Brain microvascular endothelial cell (primary cell): ENCODE results near the gene KCNH5.

ENCODE experiments used
- DNase-seq: peaks from one replicate; pipeline ENCODE4 v3.0.0-alpha.2; 2020
- H3K27ac ChIP-seq: fragments of 250-450 bp; sonication (Bioruptor Pico); 2 replicates; pipeline ENCODE4 v1.5.1; 2020; ENCODE audit warnings: mild to moderate bottlenecking, moderate library complexity
- H3K27me3 ChIP-seq: fragments of 250-450 bp; sonication (Bioruptor Pico); replicated peaks from 2 replicates; pipeline ENCODE4 v1.5.1; 2020; ENCODE audit warnings: mild to moderate bottlenecking
- H3K36me3 ChIP-seq: fragments of 250-450 bp; sonication (Bioruptor Pico); replicated peaks from 2 replicates; pipeline ENCODE4 v1.5.1; 2020; ENCODE audit warnings: mild to moderate bottlenecking
- H3K4me3 ChIP-seq: 2 replicates; pipeline ENCODE4 v1.5.1; 2011; ENCODE audit warnings: low read depth, mild to moderate bottlenecking, control low read depth, low read length, moderate library complexity
- CTCF ChIP-seq: IDR thresholded peaks from 2 replicates; pipeline ENCODE4 v1.5.1; 2011; ENCODE audit warnings: low read depth, mild to moderate bottlenecking, moderate library complexity, low read length, control low read depth, inconsistent platforms; ENCODE audit errors: missing control alignments
- in situ Hi-C: cut with HindIII; loops from 2 replicates; pipeline ENCODE4 v1.10.0; 2017; ENCODE audit warnings: low sequenced_read_pairs, low pct_ligation_motif_present

The KCNH5 gene

DNA sequence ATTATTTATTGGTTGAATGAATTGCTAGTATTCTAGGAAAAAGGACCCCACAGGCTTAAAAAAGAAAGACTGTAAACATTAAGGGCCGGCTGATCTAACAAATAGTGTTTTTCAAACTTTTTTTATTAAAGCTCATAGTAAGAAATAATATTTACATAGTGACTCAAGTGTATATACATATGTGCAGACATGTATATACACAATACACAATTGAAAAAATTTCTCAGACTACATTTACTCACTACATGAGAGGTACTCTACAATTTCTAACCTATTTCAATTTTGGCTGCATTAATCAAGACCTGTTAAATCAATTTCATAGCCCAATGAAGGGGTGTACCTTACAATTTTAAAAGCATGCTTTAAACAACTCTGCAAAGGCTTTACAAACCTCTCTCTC is 17.5 kb downstream of the KCNH5 start:
- no peak overlapping the region for H3K4me3 ChIP-seq
- H3K27me3 ChIP-seq = no peaks in the 10 kb centered on the region
- H3K27ac ChIP-seq = no peak overlapping the region
- in situ Hi-C loops = no loop called here
- no peak for TF ChIP-seq CTCF
- H3K36me3 ChIP-seq = no peaks in the 10 kb centered on the region
- no peak for DNase-seq

DNA sequence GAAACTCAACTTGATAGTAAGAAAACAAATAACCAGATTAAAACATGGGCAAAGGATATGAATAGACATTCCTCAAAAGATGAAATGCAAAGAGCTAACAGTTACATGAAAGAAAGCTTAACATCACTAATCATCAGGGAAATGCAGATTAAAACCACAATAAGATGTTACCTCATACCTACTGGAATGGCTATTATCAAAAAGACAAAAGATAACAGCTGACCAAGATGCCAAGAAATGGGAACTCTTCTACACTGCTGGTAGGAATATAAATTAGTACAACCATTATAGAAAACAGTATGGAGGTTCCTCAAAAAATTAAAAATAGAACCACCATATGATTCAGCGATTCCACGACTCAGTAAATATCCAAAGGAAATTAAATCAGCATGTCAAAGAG is 18.8 kb downstream of the KCNH5 start:
- no peak for DNase-seq
- H3K27me3 ChIP-seq = no peaks in the 10 kb centered on the region
- in situ Hi-C loops = no loop called here
- no peak overlapping the region for H3K4me3 ChIP-seq
- H3K36me3 ChIP-seq = no peaks in the 10 kb centered on the region
- TF ChIP-seq CTCF = no peak
- no peak overlapping the region for H3K27ac ChIP-seq

DNA sequence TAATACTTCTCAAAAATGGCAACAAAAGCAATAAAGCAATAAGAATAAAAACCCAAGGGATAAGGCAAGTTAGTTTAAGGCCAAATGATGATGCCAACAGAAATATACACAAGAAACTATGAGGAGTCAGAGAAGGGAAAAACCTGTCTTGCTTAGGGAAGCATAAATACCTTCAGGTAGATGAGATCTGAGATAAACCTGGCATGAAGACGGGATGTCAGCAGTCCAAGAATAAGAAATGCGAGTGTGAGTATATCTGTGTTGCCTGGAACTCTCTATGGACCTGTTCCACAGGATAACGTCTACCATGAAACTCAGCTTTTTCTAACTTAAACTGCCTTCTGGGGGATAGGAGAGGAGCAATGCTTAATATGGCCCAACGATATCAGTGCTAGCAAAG is 30.6 kb downstream of the KCNH5 start:
- Histone ChIP-seq H3K36me3 (no peaks in the 10 kb centered on the region), H3K4me3 (no peak overlapping the region), H3K27me3 (no peaks in the 10 kb centered on the region), H3K27ac (no peak overlapping the region)
- no peak for TF ChIP-seq CTCF
- in situ Hi-C loops = no loop called here
- DNase-seq = no peak

DNA sequence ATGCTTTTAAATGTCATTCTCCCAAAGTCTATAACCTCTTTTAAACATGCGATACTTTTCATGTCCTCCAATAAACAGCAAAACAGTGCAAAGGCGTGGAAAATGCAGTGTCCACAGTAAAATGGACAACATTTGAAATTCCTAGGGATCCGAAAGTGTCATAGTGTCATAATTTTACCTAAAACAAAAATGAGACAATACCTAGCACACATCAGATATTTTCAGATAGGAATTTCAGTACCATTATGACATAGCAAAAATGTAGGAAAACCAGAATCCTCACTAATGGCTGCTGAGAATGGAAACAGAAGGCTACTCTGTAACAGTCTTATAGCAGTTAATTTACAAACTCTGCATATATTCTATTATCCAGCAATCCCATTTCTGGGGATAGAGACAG is 33.1 kb downstream of the KCNH5 start:
- in situ Hi-C loops = no loop called here
- DNase-seq = no peak

GRCh38 chr14:63011623-63012022 is 33.6 kb downstream of the KCNH5 start:
- Histone ChIP-seq H3K27ac (no peak overlapping the region), H3K4me3 (no peak overlapping the region), H3K36me3 (no peaks in the 10 kb centered on the region), H3K27me3 (no peaks in the 10 kb centered on the region)
- in situ Hi-C loops = no loop called here
- no peak for TF ChIP-seq CTCF
- no peak for DNase-seq

More for the DNA sequence above, 33.1 kb downstream of the KCNH5 start:
- Histone ChIP-seq H3K27me3 (no peaks in the 10 kb centered on the region), H3K36me3 (no peaks in the 10 kb centered on the region), H3K27ac (no peak overlapping the region), H3K4me3 (no peak overlapping the region)
- no peak for TF ChIP-seq CTCF

GRCh38 chr14:63009495-63009894 is 35.8 kb downstream of the KCNH5 start:
- in situ Hi-C loops = no loop called here
- no peak for TF ChIP-seq CTCF

More at GRCh38 chr14:63009495-63009894, 35.8 kb downstream of the KCNH5 start:
- no peak overlapping the region for H3K27ac ChIP-seq
- no peaks in the 10 kb centered on the region for H3K36me3 ChIP-seq
- no peaks in the 10 kb centered on the region for H3K27me3 ChIP-seq
- no peak overlapping the region for H3K4me3 ChIP-seq
- no peak for DNase-seq
